CD4-positive, alpha-beta T cell (primary cell): ENCODE data around the gene LDLRAD4. TPM values are rescaled to one million over a fixed set of nuclear protein-coding genes. Genes with fewer than 3 reads are reported as not detected.

Source experiments
- ATAC-seq: fragments of 200-7000 bp; cut with Tn5 transposase; one replicate; pipeline ENCODE4 v1.10.0; 2022; ENCODE audit warnings: mild to moderate bottlenecking; ENCODE audit not compliant: poor library complexity
- CTCF ChIA-PET: fragments of 350-600 bp; sonication (Branson Sonifier 250); formaldehyde crosslinking; loops from one replicate; lab custom pipeline; 2021; ENCODE audit warnings: antibody characterized with exemption, inconsistent platforms; lab: Charles Lee
- POLR2A ChIA-PET: fragments of 350-600 bp; sonication (Branson Sonifier 250); formaldehyde crosslinking; loops from one replicate; lab custom pipeline; 2021; ENCODE audit warnings: antibody characterized with exemption, inconsistent platforms; lab: Charles Lee
- DNase-seq, 14 experiments: peaks; one replicate each; pipeline ENCODE4 v3.0.0-alpha.2; 2013 to 2020; ENCODE audit warnings: mixed read lengths in 2 of 14
- H3K27ac ChIP-seq, 2 donors: one replicate each; pipeline versions ENCODE4 v1.5.1 to v1.7.0; 2013; ENCODE audit warnings: low read length in 2 of 2, low read depth in 1 of 2, mild to moderate bottlenecking in 1 of 2
- H3K27me3 ChIP-seq, 2 experiments: 1 replicate in 1 of 2; 2 replicates in 1 of 2; pipeline versions ENCODE4 v1.6.1 to v1.7.0; 2013; ENCODE audit warnings: low read length in 2 of 2, control low read depth in 1 of 2, mild to moderate bottlenecking in 1 of 2, moderate library complexity in 1 of 2; ENCODE audit not compliant: insufficient read depth in 2 of 2, control insufficient read depth in 1 of 2
- H3K36me3 ChIP-seq: one replicate; pipeline ENCODE4 v1.6.1; 2013; ENCODE audit warnings: low read length, control low read depth; ENCODE audit not compliant: insufficient read depth
- H3K4me1 ChIP-seq: one replicate; pipeline ENCODE4 v1.6.1; 2013; ENCODE audit warnings: low read length, control low read depth; ENCODE audit not compliant: insufficient read depth
- H3K4me3 ChIP-seq: one replicate; pipeline ENCODE4 v1.5.1; 2013; ENCODE audit warnings: mild to moderate bottlenecking, low read length, moderate library complexity
- H3K9me3 ChIP-seq, 2 experiments: 1 replicate in 1 of 2; 2 replicates in 1 of 2; pipeline versions ENCODE4 v1.6.1 to v1.7.0; 2013; ENCODE audit warnings: low read length in 2 of 2, mild to moderate bottlenecking in 2 of 2, control low read depth in 1 of 2, moderate library complexity in 1 of 2; ENCODE audit not compliant: control insufficient read depth in 1 of 2, insufficient read depth in 1 of 2
- H3K27ac Mint-ChIP-seq: one replicate; pipeline ENCODE4 v1.8.0; 2020; ENCODE audit warnings: mixed read lengths
- H3K27me3 Mint-ChIP-seq: one replicate; pipeline ENCODE4 v1.8.0; 2021; ENCODE audit warnings: mixed read lengths
- H3K36me3 Mint-ChIP-seq: one replicate; pipeline ENCODE4 v1.8.0; 2021; ENCODE audit warnings: low read depth, mixed read lengths
- H3K4me1 Mint-ChIP-seq: one replicate; pipeline ENCODE4 v1.8.0; 2021; ENCODE audit warnings: low read depth, mixed read lengths
- H3K4me3 Mint-ChIP-seq: one replicate; pipeline ENCODE4 v1.8.0; 2020; ENCODE audit warnings: mild to moderate bottlenecking, mixed read lengths
- H3K9me3 Mint-ChIP-seq: one replicate; pipeline ENCODE4 v1.8.0; 2020; ENCODE audit warnings: mixed read lengths
- CTCF ChIP-seq: fragments of 200-600 bp; IDR thresholded peaks from one replicate; pipeline ENCODE4 v1.8.0; 2022; ENCODE audit warnings: antibody characterized with exemption, mild to moderate bottlenecking
- intact Hi-C, 2 experiments: fragments of 100-400 bp; cut with DNase I in 1 of 2; cut with micrococcal nuclease in 1 of 2; formaldehyde crosslinking; loops; one replicate each; pipeline versions ENCODE4 v1.15.1 to v1.9.0; 2023 to 2025; cut with DNase I, micrococcal nuclease
- total RNA-seq, 174 experiments: library from RNA in 2 of 174; stranded (reverse) in 2 of 174; gene quantifications; one replicate each; pipeline ENCODE4 v1.2.3 and lab custom pipeline; 2021 to 2026

Gene LDLRAD4
- total RNA-seq, 2 experiments from 2014 or later, result 51.9 to 52.7 TPM

GRCh38 chr18:13621446-13621849 lies 402.9 kb downstream of the LDLRAD4 start:
- no peak for TF ChIP-seq CTCF
- peaks cover 26% of the 10 kb centered on the region for H3K4me1 Mint-ChIP-seq
- no peak for DNase-seq
- no peak overlapping the region for H3K4me3 Mint-ChIP-seq
- H3K4me1 ChIP-seq, result peaks cover 16% of the 10 kb centered on the region
- peaks cover 14% of the 10 kb centered on the region for H3K36me3 Mint-ChIP-seq
- ChIA-PET POLR2A (no interaction called here), CTCF (no interaction called here)
- no peaks in the 10 kb centered on the region for H3K9me3 ChIP-seq
- no peak overlapping the region for H3K4me3 ChIP-seq
- no peaks in the 10 kb centered on the region for H3K9me3 Mint-ChIP-seq
- intact Hi-C loops, result no loop called here
- H3K27me3 ChIP-seq, result no peaks in the 10 kb centered on the region
- peaks cover 36% of the 10 kb centered on the region for H3K36me3 ChIP-seq
- H3K27ac ChIP-seq, result no peak overlapping the region
- H3K27ac Mint-ChIP-seq, result no peak overlapping the region
- no peaks in the 10 kb centered on the region for H3K27me3 Mint-ChIP-seq
- ATAC-seq, result no peak

GRCh38 chr18:13621886-13622619 lies 403.5 kb downstream of the LDLRAD4 start:
- TF ChIP-seq CTCF, result no peak
- Mint-ChIP-seq H3K4me1 (peaks cover 24% of the 10 kb centered on the region), H3K36me3 (peaks cover 14% of the 10 kb centered on the region), H3K9me3 (no peaks in the 10 kb centered on the region), H3K4me3 (no peak overlapping the region), H3K27ac (no peak overlapping the region), H3K27me3 (no peaks in the 10 kb centered on the region)
- Histone ChIP-seq H3K4me1 (peaks cover 10% of the 10 kb centered on the region), H3K27me3 (no peaks in the 10 kb centered on the region), H3K4me3 (no peak overlapping the region), H3K36me3 (peaks cover 36% of the 10 kb centered on the region), H3K9me3 (no peaks in the 10 kb centered on the region), H3K27ac (no peak overlapping the region)
- ATAC-seq (no peak), DNase-seq (no peak)
- ChIA-PET POLR2A (no interaction called here), CTCF (no interaction called here)
- intact Hi-C loops, result no loop called here

GRCh38 chr18:13622751-13623150 lies 404.2 kb downstream of the LDLRAD4 start:
- H3K36me3 Mint-ChIP-seq, result peaks cover 14% of the 10 kb centered on the region
- TF ChIP-seq CTCF, result no peak
- Histone ChIP-seq H3K9me3 (no peaks in the 10 kb centered on the region), H3K4me1 (peaks cover 10% of the 10 kb centered on the region), H3K27ac (no peak overlapping the region), H3K4me3 (no peak overlapping the region), H3K36me3 (peaks cover 36% of the 10 kb centered on the region), H3K27me3 (no peaks in the 10 kb centered on the region)
- no peaks in the 10 kb centered on the region for H3K9me3 Mint-ChIP-seq
- H3K4me3 Mint-ChIP-seq, result no peak overlapping the region
- intact Hi-C loops, result no loop called here
- no peaks in the 10 kb centered on the region for H3K27me3 Mint-ChIP-seq
- peaks cover 17% of the 10 kb centered on the region for H3K4me1 Mint-ChIP-seq
- ChIA-PET POLR2A (no interaction called here), CTCF (no interaction called here)
- H3K27ac Mint-ChIP-seq, result no peak overlapping the region
- ATAC-seq, result no peak
- no peak for DNase-seq
